Peyer's patch (tissue), 4 donors: Measurements from ENCODE around the gene CCDC185. TPM values are rescaled to one million over a fixed set of nuclear protein-coding genes. Genes with fewer than 3 reads are reported as not detected.

ENCODE experiments used
- DNase-seq, 3 donors: peaks; one replicate each; pipeline ENCODE4 v3.0.0-alpha.2; 2017 to 2019
- H3K27ac ChIP-seq, 4 donors: fragments of 200-600 bp; sonication (generic); one replicate each; pipeline ENCODE4 v1.5.1; 2016 to 2019
- H3K27me3 ChIP-seq, 2 donors: fragments of 200-600 bp; sonication (generic); one replicate each; pipeline ENCODE4 v1.5.1; 2019
- H3K36me3 ChIP-seq, 3 donors: fragments of 200-600 bp; sonication (generic); one replicate each; pipeline ENCODE4 v1.5.1; 2016 to 2019
- H3K4me1 ChIP-seq, 4 donors: fragments of 200-600 bp; sonication (generic); one replicate each; pipeline ENCODE4 v1.5.1; 2016 to 2019
- H3K4me3 ChIP-seq, 4 donors: fragments of 200-600 bp; sonication (generic); 1 replicate in 3 of 4; 2 replicates in 1 of 4; pipeline ENCODE4 v1.5.1; 2016 to 2019; ENCODE audit warnings: mild to moderate bottlenecking in 1 of 4
- H3K9me3 ChIP-seq, 4 donors: fragments of 200-600 bp; sonication (generic); one replicate each; pipeline ENCODE4 v1.5.1; 2016 to 2019; ENCODE audit warnings: mild to moderate bottlenecking in 1 of 4
- CTCF ChIP-seq, 6 experiments: fragments of 450-650 bp in 4 of 6; fragments of 200-600 bp in 2 of 6; sonication (generic) in 1 of 6; IDR thresholded peaks; one replicate each; pipeline ENCODE4 v1.5.1; 2017 to 2019; ENCODE audit warnings: antibody characterized with exemption in 6 of 6, mild to moderate bottlenecking in 3 of 6, moderate library complexity in 1 of 6
- POLR2A ChIP-seq, 2 donors: fragments of 450-650 bp; IDR thresholded peaks; one replicate each; pipeline ENCODE4 v1.5.1; 2017; ENCODE audit warnings: antibody characterized with exemption in 2 of 2, mild to moderate bottlenecking in 2 of 2, moderate library complexity in 2 of 2
- total RNA-seq, 4 donors: library from RNA; depleted of rRNA; stranded (reverse); fragments of >200 nt; gene quantifications; one replicate each; pipeline ENCODE4 v1.1.0, GENCODE V29; 2016

Gene CCDC185
- total RNA-seq, 4 donors from 2014 or later = not detected

- Histone ChIP-seq H3K4me3 (no peak overlapping the region), H3K27ac (no peak overlapping the region), H3K4me1 (no peaks in the 10 kb centered on the region), H3K9me3 (no peaks in the 10 kb centered on the region), H3K27me3 (no peaks in the 10 kb centered on the region), H3K36me3 (no peaks in the 10 kb centered on the region)
- no peak for TF ChIP-seq POLR2A (IDR thresholded peaks at IDR 0.05)
- no peak for TF ChIP-seq CTCF (IDR thresholded peaks at IDR 0.05)
- DNase-seq = no peak
These were observed 25.9 kb downstream of the CCDC185 start for GRCh38 chr1:223419115-223419514.

DNA sequence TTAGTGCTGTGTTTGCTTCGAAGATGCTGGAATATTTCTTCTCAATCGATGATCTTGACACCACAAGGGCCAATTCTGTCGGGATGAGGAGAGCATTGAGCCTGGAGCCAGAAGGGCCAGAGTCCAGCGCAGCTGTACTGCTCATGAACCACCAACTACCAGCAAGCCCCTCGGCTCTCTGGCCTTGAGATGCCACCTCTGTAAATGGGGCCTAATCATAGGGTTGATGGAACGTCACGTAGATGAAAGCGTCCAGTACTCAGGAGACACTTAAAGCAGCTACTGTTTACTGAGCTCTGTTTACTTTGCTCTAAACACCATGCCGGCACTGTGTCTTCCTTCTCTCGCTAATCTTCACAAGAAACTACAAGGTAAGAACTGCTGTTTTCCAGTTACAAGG is 26.3 kb downstream of the CCDC185 start:
- Histone ChIP-seq H3K4me1 (no peaks in the 10 kb centered on the region), H3K27me3 (no peaks in the 10 kb centered on the region), H3K9me3 (no peaks in the 10 kb centered on the region), H3K36me3 (no peaks in the 10 kb centered on the region), H3K27ac (no peak overlapping the region), H3K4me3 (no peak overlapping the region)
- no peak for DNase-seq
- TF ChIP-seq CTCF (IDR thresholded peaks at IDR 0.05) (no peak), POLR2A (IDR thresholded peaks at IDR 0.05) (no peak)

DNA sequence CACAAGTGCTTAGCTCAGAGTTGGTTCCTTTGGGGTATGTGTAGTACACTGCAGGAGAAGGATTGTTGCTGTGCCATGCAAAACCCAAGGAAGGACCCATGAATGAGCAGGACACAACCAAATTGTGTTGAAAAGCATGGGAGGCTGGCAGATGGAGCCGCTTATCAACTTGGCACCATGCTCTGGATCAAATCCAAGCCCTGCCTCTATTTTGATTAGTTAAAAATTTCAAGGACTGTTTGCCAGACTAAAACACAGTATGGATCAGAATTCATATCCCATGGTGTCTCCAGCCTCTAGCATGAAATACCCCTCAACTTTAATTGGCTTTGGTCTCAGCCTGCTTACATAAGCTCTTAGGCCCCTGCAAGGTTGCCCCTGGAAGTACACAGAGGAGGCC is 27.8 kb downstream of the CCDC185 start:
- no peaks in the 10 kb centered on the region for H3K9me3 ChIP-seq
- DNase-seq = no peak
- TF ChIP-seq CTCF (IDR thresholded peaks at IDR 0.05) (no peak), POLR2A (IDR thresholded peaks at IDR 0.05) (no peak)
- H3K36me3 ChIP-seq = no peaks in the 10 kb centered on the region
- no peak overlapping the region for H3K4me3 ChIP-seq
- H3K27me3 ChIP-seq = no peaks in the 10 kb centered on the region
- H3K27ac ChIP-seq = no peak overlapping the region
- H3K4me1 ChIP-seq = no peaks in the 10 kb centered on the region

- no peak overlapping the region for H3K4me3 ChIP-seq
- no peak for DNase-seq
- H3K9me3 ChIP-seq = no peaks in the 10 kb centered on the region
- H3K4me1 ChIP-seq = no peaks in the 10 kb centered on the region
- TF ChIP-seq POLR2A (IDR thresholded peaks at IDR 0.05) = no peak
- TF ChIP-seq CTCF (IDR thresholded peaks at IDR 0.05) = no peak
- H3K36me3 ChIP-seq = no peaks in the 10 kb centered on the region
- H3K27ac ChIP-seq = no peak overlapping the region
- H3K27me3 ChIP-seq = no peaks in the 10 kb centered on the region
These were observed 28.5 kb downstream of the CCDC185 start for GRCh38 chr1:223421676-223422075.

- Histone ChIP-seq H3K4me3 (no peak overlapping the region), H3K36me3 (no peaks in the 10 kb centered on the region), H3K9me3 (no peaks in the 10 kb centered on the region), H3K27ac (no peak overlapping the region), H3K4me1 (no peaks in the 10 kb centered on the region), H3K27me3 (no peaks in the 10 kb centered on the region)
- no peak for DNase-seq
- TF ChIP-seq CTCF (IDR thresholded peaks at IDR 0.05) (no peak), POLR2A (IDR thresholded peaks at IDR 0.05) (no peak)
These were observed 29.7 kb downstream of the CCDC185 start for GRCh38 chr1:223422911-223423310.

DNA sequence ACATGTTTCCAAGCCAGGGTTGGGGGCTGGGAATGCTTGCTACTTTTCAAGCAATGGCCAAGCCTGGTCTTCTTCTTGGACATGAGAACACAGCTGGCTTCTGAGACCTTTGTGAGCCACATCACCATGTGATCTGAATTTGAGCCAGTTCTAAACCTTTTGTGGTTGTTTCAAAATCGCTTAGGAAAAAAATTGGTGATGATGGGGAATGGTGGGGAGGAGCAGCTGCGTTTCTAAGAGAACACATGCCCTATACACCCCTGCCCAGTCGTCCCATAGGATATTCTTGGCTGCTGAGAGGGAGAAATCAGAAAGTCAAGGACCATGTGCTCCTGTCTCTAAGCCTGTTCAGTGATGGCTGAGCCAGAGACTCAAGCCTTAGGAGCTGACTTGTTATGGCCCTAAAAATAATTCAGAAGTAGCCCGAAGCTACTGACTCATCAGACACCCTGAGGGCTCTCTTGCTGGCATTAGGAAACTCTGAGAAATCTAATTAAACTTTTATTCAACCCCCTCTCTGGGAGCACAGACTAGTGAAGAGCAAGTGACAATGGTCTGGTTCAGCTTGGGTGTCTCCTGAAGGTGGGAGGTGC is 30.5 kb downstream of the CCDC185 start:
- no peak for DNase-seq
- no peak overlapping the region for H3K27ac ChIP-seq
- no peaks in the 10 kb centered on the region for H3K36me3 ChIP-seq
- no peaks in the 10 kb centered on the region for H3K27me3 ChIP-seq
- no peak for TF ChIP-seq POLR2A (IDR thresholded peaks at IDR 0.05)
- TF ChIP-seq CTCF (IDR thresholded peaks at IDR 0.05) = no peak
- no peak overlapping the region for H3K4me3 ChIP-seq
- no peaks in the 10 kb centered on the region for H3K4me1 ChIP-seq
- H3K9me3 ChIP-seq = no peaks in the 10 kb centered on the region
